CD14-positive monocyte (primary cell): Measurements from ENCODE around the gene LAMB2. TPM values are rescaled to one million over a fixed set of nuclear protein-coding genes. Genes with fewer than 3 reads are reported as not detected.

ENCODE experiments used
- DNase-seq, 3 donors: peaks; one replicate each; pipeline ENCODE4 v3.0.0-alpha.2; 2011 to 2022
- H2AFZ ChIP-seq: 2 replicates; pipeline ENCODE4 v1.6.0; 2012; ENCODE audit warnings: mild to moderate bottlenecking, low read depth, low read length, inconsistent platforms; ENCODE audit not compliant: insufficient read depth, poor library complexity, severe bottlenecking
- H3K27ac ChIP-seq, 2 donors: 1 replicate in 1 of 2; 2 replicates in 1 of 2; pipeline ENCODE4 v1.5.1; 2012 to 2013; ENCODE audit warnings: low read length in 2 of 2, control low read depth in 1 of 2, inconsistent platforms in 1 of 2, low read depth in 1 of 2, mild to moderate bottlenecking in 1 of 2
- H3K27me3 ChIP-seq, 2 donors: one replicate each; pipeline versions ENCODE4 v1.6.0 to v1.6.1; 2011 to 2013; ENCODE audit warnings: low read length in 2 of 2; ENCODE audit not compliant: control insufficient read depth in 2 of 2, insufficient read depth in 2 of 2
- H3K36me3 ChIP-seq, 2 donors: replicated peaks in 1 of 2; 1 replicate in 1 of 2; 2 replicates in 1 of 2; pipeline versions ENCODE4 v1.5.1 to v1.6.1; 2012 to 2013; ENCODE audit warnings: low read length in 2 of 2, control low read depth in 1 of 2, inconsistent platforms in 1 of 2, mild to moderate bottlenecking in 1 of 2; ENCODE audit not compliant: insufficient read depth in 2 of 2, control insufficient read depth in 1 of 2
- H3K4me1 ChIP-seq, 2 donors: 1 replicate in 1 of 2; 2 replicates in 1 of 2; pipeline versions ENCODE4 v1.5.1 to v1.6.1; 2012 to 2013; ENCODE audit warnings: low read length in 2 of 2, control low read depth in 1 of 2, inconsistent platforms in 1 of 2, mild to moderate bottlenecking in 1 of 2, moderate library complexity in 1 of 2; ENCODE audit not compliant: insufficient read depth in 2 of 2, control insufficient read depth in 1 of 2
- H3K4me2 ChIP-seq: replicated peaks from 2 replicates; pipeline ENCODE3; 2012; ENCODE audit warnings: low read length, moderate library complexity, mild to moderate bottlenecking; ENCODE audit not compliant: poor library complexity, severe bottlenecking; ENCODE audit errors: extremely low read depth
- H3K4me3 ChIP-seq, 3 experiments: fragments of 200-600 bp in 1 of 3; sonication (generic) in 1 of 3; replicated peaks in 1 of 3; 1 replicate in 2 of 3; 2 replicates in 1 of 3; pipeline ENCODE4 v1.5.1; 2011 to 2013; ENCODE audit warnings: low read length in 3 of 3, mild to moderate bottlenecking in 3 of 3, control low read depth in 2 of 3, low read depth in 2 of 3, inconsistent platforms in 1 of 3, moderate library complexity in 1 of 3
- H3K79me2 ChIP-seq: 2 replicates; pipeline ENCODE4 v1.6.0; 2012; ENCODE audit warnings: mild to moderate bottlenecking, control low read depth, inconsistent platforms, low read length, moderate library complexity; ENCODE audit not compliant: insufficient read depth
- H3K9ac ChIP-seq: 2 replicates; pipeline ENCODE4 v1.6.0; 2017; ENCODE audit warnings: low read length, mild to moderate bottlenecking; ENCODE audit not compliant: insufficient read depth, poor library complexity, severe bottlenecking
- H3K9me3 ChIP-seq, 2 donors: replicated peaks in 1 of 2; 1 replicate in 1 of 2; 2 replicates in 1 of 2; pipeline versions ENCODE4 v1.5.1 to v1.6.1; 2012 to 2013; ENCODE audit warnings: low read length in 2 of 2, control low read depth in 1 of 2; ENCODE audit not compliant: control insufficient read depth in 1 of 2, insufficient read depth in 1 of 2
- H4K20me1 ChIP-seq: 2 replicates; pipeline ENCODE4 v1.6.0; 2012; ENCODE audit warnings: mild to moderate bottlenecking, low read length, control low read depth, moderate library complexity; ENCODE audit not compliant: insufficient read depth
- H3K27ac Mint-ChIP-seq, 7 donors: one replicate each; pipeline ENCODE4 v1.8.0; 2020; ENCODE audit warnings: mild to moderate bottlenecking in 7 of 7, mixed read lengths in 7 of 7, moderate library complexity in 6 of 7, inconsistent platforms in 2 of 7
- H3K27me3 Mint-ChIP-seq, 3 donors: one replicate each; pipeline ENCODE4 v1.8.0; 2021 to 2022; ENCODE audit warnings: low read depth in 3 of 3, mild to moderate bottlenecking in 3 of 3, mixed read lengths in 3 of 3, moderate library complexity in 3 of 3, inconsistent platforms in 1 of 3
- H3K36me3 Mint-ChIP-seq, 2 donors: one replicate each; pipeline ENCODE4 v1.8.0; 2020; ENCODE audit warnings: mixed read lengths in 2 of 2, inconsistent platforms in 1 of 2, mild to moderate bottlenecking in 1 of 2
- H3K4me1 Mint-ChIP-seq: one replicate; pipeline ENCODE4 v1.8.0; 2020; ENCODE audit warnings: mild to moderate bottlenecking, mixed read lengths
- H3K4me3 Mint-ChIP-seq, 2 donors: one replicate each; pipeline ENCODE4 v1.8.0; 2020; ENCODE audit warnings: mild to moderate bottlenecking in 2 of 2, mixed read lengths in 2 of 2, moderate library complexity in 1 of 2
- H3K9me3 Mint-ChIP-seq, 7 donors: one replicate each; pipeline ENCODE4 v1.8.0; 2020 to 2022; ENCODE audit warnings: mixed read lengths in 7 of 7, mild to moderate bottlenecking in 6 of 7, moderate library complexity in 6 of 7, inconsistent platforms in 2 of 7
- WGBS: methylation state at CpG from one replicate; pipeline ENCODE4 v1.1.5; 2013; ENCODE audit warnings: missing lambda C conversion rate; ENCODE audit not compliant: insufficient coverage; 5-methylcytosine and 5-hydroxymethylcytosine counted together
- intact Hi-C, 2 donors: fragments of 100-400 bp; cut with micrococcal nuclease; formaldehyde crosslinking; loops; one replicate each; pipeline versions ENCODE4 v1.15.0 to v1.15.1; 2023
- polyA minus RNA-seq: library from RNA; depleted of rRNA, polyadenylated mRNA; stranded (reverse); fragments of >200 nt; gene quantifications from 2 replicates; pipeline ENCODE4 v1.2.3, GENCODE V29; 2012
- polyA plus RNA-seq, 3 donors: library from polyadenylated mRNA; depleted of rRNA in 1 of 3; unstranded in 2 of 3; stranded (reverse) in 1 of 3; fragments of 300-500 nt in 2 of 3; fragments of >200 nt in 1 of 3; fragmentation: Illumina TruSeq in 2 of 3; gene quantifications; 1 replicate in 2 of 3; 2 replicates in 1 of 3; pipeline ENCODE4 v1.2.3, GENCODE V29; 2012 to 2021
- total RNA-seq, 12 experiments: library from RNA in 1 of 12; stranded (reverse) in 1 of 12; fragments of 120-200 nt in 1 of 12; gene quantifications; one replicate each; pipeline ENCODE4 v1.2.4 and lab custom pipeline; 2013 to 2026; ENCODE audit warnings: mixed read lengths in 6 of 12, inconsistent platforms in 1 of 12
- TF ChIP-seq, protein P1 (sequence below): fragments of 200-600 bp; IDR thresholded peaks from one replicate; pipeline ENCODE4 v1.8.0; 2022; ENCODE audit warnings: antibody characterized with exemption, mild to moderate bottlenecking

LAMB2 gene
- total RNA-seq (2013), result 22.6 TPM
- polyA plus RNA-seq (10 to 100 TPM in 1 of 3 donors, 1 to 10 TPM in 2; 4.0 to 59.3 (median 7.6) TPM), polyA minus RNA-seq (24.1 and 43.0 TPM in 2 replicates), total RNA-seq (lab: John Stamatoyannopoulos, UW) (2.7 to 18.9 (median 11.6) reads per million in 11 experiments)

DNA sequence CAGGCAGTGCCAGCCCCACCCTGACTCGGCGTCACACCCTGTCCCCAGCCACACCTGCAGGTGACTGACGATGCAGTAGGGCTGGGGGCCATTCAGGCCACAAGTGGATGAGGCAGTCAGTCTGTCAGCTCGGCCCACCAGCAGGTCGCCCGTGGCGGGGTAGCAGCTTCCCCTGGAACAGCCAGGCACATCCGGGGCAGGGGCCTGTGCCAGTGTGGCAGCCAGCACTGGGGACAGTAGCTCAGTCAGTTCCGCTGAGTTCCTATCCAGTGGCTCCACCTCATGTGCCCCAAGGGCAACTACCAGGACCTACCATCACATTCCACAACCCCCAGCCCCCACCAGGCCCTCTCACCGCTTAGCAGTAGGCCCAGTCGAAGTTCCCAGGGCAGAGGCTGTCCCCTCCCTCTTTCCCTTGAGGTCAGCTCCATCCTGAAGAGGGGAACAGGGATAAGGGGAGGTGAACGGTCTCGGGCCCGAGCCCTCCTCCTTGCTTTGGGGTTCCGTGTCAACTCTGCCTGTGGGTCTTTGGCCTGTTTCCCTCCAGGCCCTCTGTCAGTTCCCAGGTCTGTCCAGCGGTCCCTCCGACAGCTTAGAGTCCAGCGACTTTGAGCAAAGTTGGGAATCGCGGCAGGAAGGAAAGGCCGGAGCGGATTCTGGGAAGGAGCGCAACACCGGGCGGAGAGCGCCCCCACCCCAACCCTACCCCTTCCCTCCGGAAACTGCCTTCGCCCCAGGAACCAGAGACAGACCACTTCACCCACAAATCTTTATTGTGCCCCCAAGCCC is at the start of gene LAMB2:
Gene LAMB2 (minus strand): TSS at position 614 of the 789 bp plus-strand sequence. CDS start 183 bp downstream, at position 431.
- intact Hi-C loops, result loop anchor here in 1 of 2 donors (10.0 kb wide), 1 partner anchor 148 kb away; no protein-coding TSS in a partner anchor
- WGBS, result 14% methylated on average over 18 of the region's 28 CpGs
- peaks cover 0 to 3% (median 0%) of the 10 kb centered on the region in 7 donors for H3K9me3 Mint-ChIP-seq
- peak; percentile 36 to 59 (median 45) for DNase-seq
- Histone ChIP-seq H3K4me1 (peaks cover 14 to 20% of the 10 kb centered on the region in 2 donors), H3K27ac (peak within 1 kb of the TSS; percentile 4 to 54), H3K9ac (peak within 1 kb of the TSS; percentile 66), H3K36me3 (no peaks in the 10 kb centered on the region), H2AFZ (peak within 1 kb of the TSS; percentile 87), H3K27me3 (no peaks in the 10 kb centered on the region), H3K9me3 (no peaks in the 10 kb centered on the region), H4K20me1 (no peaks in the 10 kb centered on the region), H3K79me2 (no peaks in the 10 kb centered on the region), H3K4me2 (peak within 1 kb of the TSS; percentile 87), H3K4me3 (peak within 1 kb of the TSS; percentile 30 to 78 (median 58))
- H3K36me3 Mint-ChIP-seq, result peaks cover 0 to 2% of the 10 kb centered on the region in 2 donors
- H3K4me1 Mint-ChIP-seq, result peaks cover 29% of the 10 kb centered on the region
- H3K27ac Mint-ChIP-seq, result peak within 1 kb of the TSS; percentile 12 to 79 (median 70)
- peak within 1 kb of the TSS; percentile 82 to 92 for H3K4me3 Mint-ChIP-seq
- TF ChIP-seq, protein P1, sequence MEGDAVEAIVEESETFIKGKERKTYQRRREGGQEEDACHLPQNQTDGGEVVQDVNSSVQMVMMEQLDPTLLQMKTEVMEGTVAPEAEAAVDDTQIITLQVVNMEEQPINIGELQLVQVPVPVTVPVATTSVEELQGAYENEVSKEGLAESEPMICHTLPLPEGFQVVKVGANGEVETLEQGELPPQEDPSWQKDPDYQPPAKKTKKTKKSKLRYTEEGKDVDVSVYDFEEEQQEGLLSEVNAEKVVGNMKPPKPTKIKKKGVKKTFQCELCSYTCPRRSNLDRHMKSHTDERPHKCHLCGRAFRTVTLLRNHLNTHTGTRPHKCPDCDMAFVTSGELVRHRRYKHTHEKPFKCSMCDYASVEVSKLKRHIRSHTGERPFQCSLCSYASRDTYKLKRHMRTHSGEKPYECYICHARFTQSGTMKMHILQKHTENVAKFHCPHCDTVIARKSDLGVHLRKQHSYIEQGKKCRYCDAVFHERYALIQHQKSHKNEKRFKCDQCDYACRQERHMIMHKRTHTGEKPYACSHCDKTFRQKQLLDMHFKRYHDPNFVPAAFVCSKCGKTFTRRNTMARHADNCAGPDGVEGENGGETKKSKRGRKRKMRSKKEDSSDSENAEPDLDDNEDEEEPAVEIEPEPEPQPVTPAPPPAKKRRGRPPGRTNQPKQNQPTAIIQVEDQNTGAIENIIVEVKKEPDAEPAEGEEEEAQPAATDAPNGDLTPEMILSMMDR, result no peak
- H3K27me3 Mint-ChIP-seq, result peaks cover 0 to 3% (median 2%) of the 10 kb centered on the region in 3 donors

DNA sequence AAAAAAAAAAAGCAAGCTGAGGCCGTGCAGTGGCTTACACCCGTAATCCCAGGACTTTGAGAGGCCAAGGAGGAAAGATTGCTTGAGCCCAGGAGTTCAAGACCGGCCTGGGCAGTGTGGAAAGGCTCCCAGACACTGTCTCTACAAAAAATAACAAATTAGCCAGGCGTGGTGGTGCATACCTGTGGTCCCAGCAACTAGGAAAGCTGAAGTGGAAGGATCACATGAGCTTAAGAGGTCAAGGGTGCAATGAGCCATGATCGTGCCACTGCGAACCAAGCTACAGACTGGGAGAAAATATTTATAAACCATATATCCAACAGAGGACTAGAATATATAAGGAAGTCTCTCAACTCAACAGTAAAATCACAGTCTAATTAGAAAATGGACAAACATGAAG is 48.5 kb upstream of the LAMB2 start:
- no peaks in the 10 kb centered on the region for H3K79me2 ChIP-seq
- intact Hi-C loops, result no loop called here
- no peak overlapping the region for H3K27ac ChIP-seq
- Mint-ChIP-seq H3K4me3 (peak overlapping the region in 1 of 2 donors; percentile 8), H3K36me3 (peaks cover 0 to 2% of the 10 kb centered on the region in 2 donors), H3K9me3 (peaks cover 0 to 5% (median 2%) of the 10 kb centered on the region in 7 donors), H3K27me3 (peaks cover 5 to 14% (median 7%) of the 10 kb centered on the region in 3 donors), H3K27ac (no peak overlapping the region), H3K4me1 (peaks cover 4% of the 10 kb centered on the region)
- H3K36me3 ChIP-seq, result no peaks in the 10 kb centered on the region
- TF ChIP-seq, protein P1, result no peak
- WGBS, result no CpG with 5 or more reads among the region's 6 CpGs
- H3K9me3 ChIP-seq, result no peaks in the 10 kb centered on the region
- no peak overlapping the region for H3K9ac ChIP-seq
- no peak for DNase-seq
- H2AFZ ChIP-seq, result no peak overlapping the region
- no peak overlapping the region for H3K4me3 ChIP-seq
- H3K27me3 ChIP-seq, result no peaks in the 10 kb centered on the region
- H3K4me2 ChIP-seq, result no peak overlapping the region
- no peaks in the 10 kb centered on the region for H3K4me1 ChIP-seq
- H4K20me1 ChIP-seq, result no peaks in the 10 kb centered on the region
